Keratinocyte (primary cell): ENCODE measurements around the gene USP34. TPM values are rescaled to one million over a fixed set of nuclear protein-coding genes. Genes with fewer than 3 reads are reported as not detected.

ENCODE experiments used
- DNase-seq: peaks from one replicate; pipeline ENCODE4 v3.0.0-alpha.2; 2011; ENCODE audit warnings: low read depth, missing footprints, low spot score
- FAIRE-seq: peaks from 2 replicates; lab custom pipeline; 2011; peaks lifted over from hg19 to GRCh38; lab: Jason Lieb, UNC
- H2AFZ ChIP-seq: 2 replicates; pipeline ENCODE4 v1.6.0; 2012; ENCODE audit warnings: low read length, control low read depth, inconsistent platforms; ENCODE audit not compliant: control insufficient read depth
- H3K27ac ChIP-seq: 2 replicates; pipeline ENCODE4 v1.5.1; 2011; ENCODE audit warnings: low read length; ENCODE audit not compliant: control insufficient read depth, insufficient read depth
- H3K27me3 ChIP-seq: 3 replicates; pipeline ENCODE4 v1.6.0; 2011; ENCODE audit warnings: low read length; ENCODE audit not compliant: control insufficient read depth, insufficient read depth; ENCODE audit errors: extremely low read depth
- H3K36me3 ChIP-seq, 2 experiments: 2 replicates in 1 of 2; 3 replicates in 1 of 2; pipeline ENCODE4 v1.5.1; 2011; ENCODE audit warnings: low read length in 2 of 2, mild to moderate bottlenecking in 1 of 2; ENCODE audit not compliant: control insufficient read depth in 2 of 2, insufficient read depth in 2 of 2; ENCODE audit errors: extremely low read depth in 1 of 2
- H3K4me1 ChIP-seq: 3 replicates; pipeline ENCODE4 v1.5.1; 2011; ENCODE audit warnings: low read length; ENCODE audit not compliant: control insufficient read depth, insufficient read depth; ENCODE audit errors: extremely low read depth
- H3K4me2 ChIP-seq: 3 replicates; pipeline ENCODE4 v1.6.0; 2011; ENCODE audit warnings: low read depth, low read length; ENCODE audit not compliant: control insufficient read depth, insufficient read depth; ENCODE audit errors: extremely low read depth
- H3K4me3 ChIP-seq, 3 experiments: fragments of 200-600 bp in 1 of 3; sonication (generic) in 1 of 3; 2 replicates in 2 of 3; 3 replicates in 1 of 3; pipeline ENCODE4 v1.5.1; 2011 to 2016; ENCODE audit warnings: low read length in 3 of 3, mild to moderate bottlenecking in 3 of 3, control low read depth in 2 of 3, inconsistent platforms in 1 of 3, low read depth in 1 of 3, mixed read lengths in 1 of 3, mixed run types in 1 of 3, moderate library complexity in 1 of 3; ENCODE audit not compliant: control insufficient read depth in 2 of 3, insufficient read depth in 2 of 3; ENCODE audit errors: extremely low read depth in 1 of 3
- H3K79me2 ChIP-seq: 2 replicates; pipeline ENCODE4 v1.6.0; 2012; ENCODE audit warnings: low read length; ENCODE audit not compliant: control insufficient read depth, insufficient read depth
- H3K9ac ChIP-seq: 3 replicates; pipeline ENCODE4 v1.6.0; 2011; ENCODE audit warnings: low read length; ENCODE audit not compliant: control insufficient read depth, insufficient read depth; ENCODE audit errors: extremely low read depth
- H3K9me1 ChIP-seq: 3 replicates; pipeline ENCODE4 v1.6.0; 2011; ENCODE audit warnings: low read length; ENCODE audit not compliant: control insufficient read depth, insufficient read depth; ENCODE audit errors: extremely low read depth
- H3K9me3 ChIP-seq: 2 replicates; pipeline ENCODE4 v1.5.1; 2012; ENCODE audit warnings: low read depth, low read length; ENCODE audit not compliant: control insufficient read depth
- H4K20me1 ChIP-seq: 3 replicates; pipeline ENCODE4 v1.6.0; 2011; ENCODE audit warnings: low read length; ENCODE audit not compliant: control insufficient read depth, insufficient read depth; ENCODE audit errors: extremely low read depth
- CTCF ChIP-seq, 3 experiments: IDR thresholded peaks in 1 of 3; conservative IDR thresholded peaks in 1 of 3; optimal IDR thresholded peaks in 1 of 3; 2 replicates in 2 of 3; 3 replicates in 1 of 3; pipeline versions ENCODE3 to v1.5.1; 2011; ENCODE audit warnings: low read length in 3 of 3, mild to moderate bottlenecking in 3 of 3, moderate library complexity in 2 of 3, control low read depth in 1 of 3, inconsistent platforms in 1 of 3; ENCODE audit not compliant: insufficient read depth in 2 of 3; ENCODE audit errors: extremely low read depth in 1 of 3
- EZH2 ChIP-seq: IDR thresholded peaks from one replicate; pipeline ENCODE4 v1.6.1; 2012; ENCODE audit warnings: inconsistent platforms, mild to moderate bottlenecking, low read length, moderate library complexity
- dilution Hi-C: fragments of 300-500 bp; cut with MboI; formaldehyde crosslinking; loops from one replicate; pipeline ENCODE4 v1.7.0; 2020; ENCODE audit warnings: low sequenced_read_pairs; ENCODE audit not compliant: extremely low pct_ligation_motif_present
- polyA plus RNA-seq, 5 experiments: library from polyadenylated mRNA; depleted of rRNA in 3 of 5; stranded (reverse) in 3 of 5; stranded (forward) in 1 of 5; unstranded in 1 of 5; fragments of >200 nt; gene quantifications; 1 replicate in 1 of 5; 2 replicates in 3 of 5; 3 replicates in 1 of 5; pipeline versions ENCODE4 v1.2.1 to v1.2.3, GENCODE V29; 2011 to 2012; ENCODE audit warnings: missing spikeins in 2 of 5, low read depth in 1 of 5, low replicate concordance in 1 of 5

Gene USP34
- polyA plus RNA-seq, 1 donor (not counting 4 experiments of a cell fraction or from before 2014, with no cell fraction given), result 54.7 TPM

GRCh38 chr2:61338447-61338846 is 132.4 kb downstream of the USP34 start:
- no peak overlapping the region for H2AFZ ChIP-seq
- H3K9me3 ChIP-seq, result no peaks in the 10 kb centered on the region
- peaks cover 9% of the 10 kb centered on the region for H3K4me1 ChIP-seq
- DNase-seq, result no peak
- no peak overlapping the region for H3K9ac ChIP-seq
- H3K79me2 ChIP-seq, result no peaks in the 10 kb centered on the region
- H3K9me1 ChIP-seq, result no peaks in the 10 kb centered on the region
- no peak overlapping the region for H3K4me2 ChIP-seq
- TF ChIP-seq CTCF (optimal IDR thresholded peaks at IDR 0.05 in 1 of 3, IDR thresholded peaks at IDR 0.05 in 1 of 3, conservative IDR thresholded peaks at IDR 0.05 in 1 of 3; ENCODE audit: extremely low read depth in 1 of 3, insufficient read depth in 2 of 3, low read length in 3 of 3) (no peak), EZH2 (no peak)
- FAIRE-seq, result no peak
- peaks cover 2 to 7% of the 10 kb centered on the region in 2 experiments for H3K36me3 ChIP-seq
- no peak overlapping the region for H3K4me3 ChIP-seq
- H3K27me3 ChIP-seq, result no peaks in the 10 kb centered on the region
- no peak overlapping the region for H3K27ac ChIP-seq
- no peaks in the 10 kb centered on the region for H4K20me1 ChIP-seq
- dilution Hi-C loops, result no loop called here

- H3K9me3 ChIP-seq, result no peaks in the 10 kb centered on the region
- H3K4me2 ChIP-seq, result no peak overlapping the region
- no peak overlapping the region for H3K27ac ChIP-seq
- dilution Hi-C loops, result no loop called here
- DNase-seq, result no peak
- peaks cover 3 to 11% of the 10 kb centered on the region in 2 experiments for H3K36me3 ChIP-seq
- FAIRE-seq, result no peak
- H3K4me3 ChIP-seq, result no peak overlapping the region
- no peaks in the 10 kb centered on the region for H3K9me1 ChIP-seq
- H3K79me2 ChIP-seq, result no peaks in the 10 kb centered on the region
- no peak for TF ChIP-seq EZH2
- TF ChIP-seq CTCF (optimal IDR thresholded peaks at IDR 0.05 in 1 of 3, IDR thresholded peaks at IDR 0.05 in 1 of 3, conservative IDR thresholded peaks at IDR 0.05 in 1 of 3; ENCODE audit: extremely low read depth in 1 of 3, insufficient read depth in 2 of 3, low read length in 3 of 3), result no peak
- H3K4me1 ChIP-seq, result peaks cover 1% of the 10 kb centered on the region
- no peak overlapping the region for H2AFZ ChIP-seq
- no peak overlapping the region for H3K9ac ChIP-seq
- no peaks in the 10 kb centered on the region for H3K27me3 ChIP-seq
- H4K20me1 ChIP-seq, result no peaks in the 10 kb centered on the region
Observed at GRCh38 chr2:61335187-61335586, 135.7 kb downstream of the USP34 start.
